Measurements from ENCODE around the gene KITLG. TPM values are rescaled to one million over a fixed set of nuclear protein-coding genes. Genes with fewer than 3 reads are reported as not detected.
"Not testable (repeated sequence)": the region's sequence is repeated elsewhere in the genome, so short reads cannot be mapped to it uniquely, and the experiment has no call there.

The KITLG gene
- total RNA-seq, 1 experiment from 2014 or later = 14.5 TPM

DNA sequence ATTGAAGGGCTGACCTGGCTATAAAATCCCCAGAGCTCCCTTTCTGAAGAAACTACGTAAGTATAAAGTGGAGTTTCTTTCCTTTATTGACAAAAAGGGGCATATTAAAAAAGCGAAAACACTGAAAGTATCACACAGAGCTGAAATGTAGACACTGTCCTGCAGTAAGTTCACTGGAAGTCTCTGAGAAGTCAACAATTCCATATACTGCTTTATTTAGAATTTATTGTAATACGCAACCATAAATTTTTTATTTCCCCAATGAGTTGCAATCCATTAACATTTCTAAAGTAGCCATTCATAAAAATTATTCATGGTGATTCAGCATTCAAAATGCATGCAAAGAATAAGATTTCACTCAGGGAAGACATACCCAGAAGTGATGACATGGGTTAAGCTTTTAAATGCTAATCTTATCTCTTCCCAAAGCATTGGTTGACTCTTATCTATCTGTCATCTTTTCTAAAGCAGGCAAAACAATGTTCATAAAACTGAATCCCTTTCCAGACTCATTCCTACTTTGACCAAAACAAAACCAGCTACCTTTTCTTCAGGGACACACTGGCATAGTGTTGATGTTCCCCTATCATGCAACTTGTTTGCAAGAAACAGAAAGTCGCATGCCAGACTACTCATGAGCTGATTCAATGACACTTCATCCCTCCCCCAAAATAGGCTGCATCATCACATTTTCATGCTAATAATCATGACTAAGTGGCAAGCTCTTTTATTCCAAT is 17.3 kb downstream of the KITLG start:
- H3K36me3 ChIP-seq = no peaks in the 10 kb centered on the region
- no peak overlapping the region for H3K4me3 ChIP-seq
- no peak for DNase-seq
- H3K9me3 ChIP-seq (replicated peaks) = no peaks in the 10 kb centered on the region
- peaks cover 11% of the 10 kb centered on the region; the same call in 1 of the 2 replicates for H3K4me1 ChIP-seq
- no peaks in the 10 kb centered on the region for H3K27me3 ChIP-seq
- no peak overlapping the region for H3K27ac ChIP-seq

DNA sequence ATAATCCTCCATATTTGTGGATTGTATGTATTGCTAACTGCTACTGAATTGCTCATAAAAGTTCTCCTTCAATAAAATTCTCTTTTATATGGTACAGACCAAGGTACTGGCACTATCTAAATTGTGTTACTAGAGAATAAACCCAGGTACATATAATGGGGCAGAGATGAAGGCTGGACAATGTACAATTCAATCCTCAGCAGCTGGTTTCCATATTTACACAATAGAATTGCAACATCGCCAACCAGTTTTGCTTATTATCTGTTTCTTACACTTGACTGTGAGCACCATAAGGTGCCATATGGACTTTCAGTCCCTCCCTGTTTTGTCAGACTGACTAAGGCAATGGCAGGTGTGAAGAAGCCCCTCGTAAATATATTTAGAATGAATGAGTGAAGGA is 18.1 kb downstream of the KITLG start:
- no peak for DNase-seq
- Histone ChIP-seq H3K4me3 (no peak overlapping the region), H3K27me3 (no peaks in the 10 kb centered on the region), H3K9me3 (replicated peaks) (no peaks in the 10 kb centered on the region), H3K4me1 (peaks cover 11% of the 10 kb centered on the region; the same call in 1 of the 2 replicates), H3K27ac (no peak overlapping the region), H3K36me3 (no peaks in the 10 kb centered on the region)

GRCh38 chr12:88559772-88560171 is 20.5 kb downstream of the KITLG start:
- Histone ChIP-seq H3K4me1 (peaks cover 8% of the 10 kb centered on the region), H3K27me3 (no peaks in the 10 kb centered on the region), H3K4me3 (no peak overlapping the region), H3K9me3 (replicated peaks) (no peaks in the 10 kb centered on the region), H3K27ac (no peak overlapping the region), H3K36me3 (no peaks in the 10 kb centered on the region)
- DNase-seq = no peak

DNA sequence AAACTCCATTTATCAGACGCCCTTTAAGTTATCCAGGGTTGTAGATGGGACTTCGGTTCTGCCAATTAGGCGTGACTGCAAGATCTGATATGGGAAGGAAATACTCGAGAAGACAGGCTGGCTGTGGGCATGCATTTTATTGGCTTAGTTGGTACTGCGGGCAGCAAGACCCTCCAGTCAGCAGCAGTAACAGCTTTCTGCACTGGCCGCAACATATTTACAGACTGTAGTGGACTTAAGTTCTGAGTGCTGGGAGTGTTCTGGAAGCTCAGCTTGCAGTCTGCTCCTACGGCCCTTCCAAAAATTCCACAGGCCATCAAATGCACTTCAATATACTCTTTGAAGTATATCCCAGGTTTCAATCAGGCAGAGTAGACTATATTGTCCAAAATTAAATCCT is 21.1 kb downstream of the KITLG start:
- Histone ChIP-seq H3K4me3 (no peak overlapping the region), H3K4me1 (peaks cover 9% of the 10 kb centered on the region), H3K27me3 (no peaks in the 10 kb centered on the region), H3K27ac (no peak overlapping the region), H3K9me3 (replicated peaks) (no peaks in the 10 kb centered on the region), H3K36me3 (no peaks in the 10 kb centered on the region)
- no peak for DNase-seq

- H3K4me1 ChIP-seq = peaks cover 14% of the 10 kb centered on the region
- no peaks in the 10 kb centered on the region for H3K27me3 ChIP-seq
- no peak for DNase-seq
- no peaks in the 10 kb centered on the region for H3K9me3 ChIP-seq (replicated peaks)
- H3K36me3 ChIP-seq = no peaks in the 10 kb centered on the region
- no peak overlapping the region for H3K4me3 ChIP-seq
- no peak overlapping the region for H3K27ac ChIP-seq
Measured at GRCh38 chr12:88558340-88558867, 21.9 kb downstream of the KITLG start.

GRCh38 chr12:88556213-88556774 is 24.0 kb downstream of the KITLG start:
- no peaks in the 10 kb centered on the region for H3K9me3 ChIP-seq (replicated peaks)
- no peak overlapping the region for H3K4me3 ChIP-seq
- no peak for DNase-seq
- no peak overlapping the region for H3K27ac ChIP-seq
- no peaks in the 10 kb centered on the region for H3K36me3 ChIP-seq
- H3K27me3 ChIP-seq = no peaks in the 10 kb centered on the region
- H3K4me1 ChIP-seq = peaks cover 18% of the 10 kb centered on the region

- DNase-seq = peak; percentile 65 to 84
- H3K4me1 ChIP-seq = peaks cover 26% of the 10 kb centered on the region
- H3K27me3 ChIP-seq = no peaks in the 10 kb centered on the region
- H3K27ac ChIP-seq = peak overlapping the region; percentile 7; the same call in 1 of the 2 replicates
- H3K4me3 ChIP-seq = 0 out of 2 replicates have a peak overlapping the region, but pooled peaks have one; percentile 2
- no peaks in the 10 kb centered on the region for H3K36me3 ChIP-seq
- H3K9me3 ChIP-seq (replicated peaks) = no peaks in the 10 kb centered on the region
Measured at GRCh38 chr12:88553941-88554658, 26.2 kb downstream of the KITLG start.

- no peak overlapping the region for H3K4me3 ChIP-seq
- no peaks in the 10 kb centered on the region for H3K36me3 ChIP-seq
- no peaks in the 10 kb centered on the region for H3K27me3 ChIP-seq
- H3K27ac ChIP-seq = no peak overlapping the region
- H3K4me1 ChIP-seq = peaks cover 26% of the 10 kb centered on the region
- no peaks in the 10 kb centered on the region for H3K9me3 ChIP-seq (replicated peaks)
- DNase-seq = no peak
Measured at GRCh38 chr12:88552610-88553079, 27.6 kb downstream of the KITLG start.

- Histone ChIP-seq H3K36me3 (no peaks in the 10 kb centered on the region), H3K27me3 (no peaks in the 10 kb centered on the region), H3K27ac (no peak overlapping the region), H3K4me3 (no peak overlapping the region), H3K9me3 (replicated peaks) (no peaks in the 10 kb centered on the region), H3K4me1 (peaks cover 26% of the 10 kb centered on the region)
- peak in 1 of 2 experiments; percentile 29 for DNase-seq
Measured at GRCh38 chr12:88549929-88550328, 30.3 kb downstream of the KITLG start.

DNA sequence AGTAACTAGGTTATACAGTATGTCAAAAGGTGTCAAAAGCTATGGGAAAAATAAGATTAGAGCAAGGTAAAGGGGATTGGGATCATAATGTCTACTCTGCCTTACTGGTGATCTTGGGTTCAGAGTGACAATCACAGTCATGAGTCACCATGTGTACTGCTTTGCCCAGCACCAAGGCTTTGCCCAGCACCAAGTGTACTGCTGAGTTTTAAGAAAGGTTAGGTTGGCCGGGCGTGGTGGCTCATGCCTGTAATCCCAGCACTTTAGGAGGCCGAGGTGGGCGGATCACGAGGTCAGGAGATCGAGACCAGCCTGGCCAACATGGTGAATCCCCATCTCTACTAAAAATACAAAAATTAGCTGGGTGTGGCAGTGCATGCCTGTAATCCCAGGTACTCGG is 32.3 kb downstream of the KITLG start:
- H3K4me3 ChIP-seq; H3K27me3 ChIP-seq; DNase-seq; H3K4me1 ChIP-seq; H3K36me3 ChIP-seq; H3K27ac ChIP-seq; H3K9me3 ChIP-seq (replicated peaks): not testable (repeated sequence)

- peaks cover 7% of the 10 kb centered on the region for H3K4me1 ChIP-seq
- H3K9me3 ChIP-seq (replicated peaks) = no peaks in the 10 kb centered on the region
- H3K27me3 ChIP-seq = no peaks in the 10 kb centered on the region
- DNase-seq = no peak
- peaks cover 2% of the 10 kb centered on the region for H3K36me3 ChIP-seq
- H3K4me3 ChIP-seq = no peak overlapping the region
- H3K27ac ChIP-seq = no peak overlapping the region
Measured at GRCh38 chr12:88546853-88547252, 33.4 kb downstream of the KITLG start.

- Histone ChIP-seq H3K4me3 (no peak overlapping the region), H3K4me1 (peaks cover 7% of the 10 kb centered on the region), H3K9me3 (replicated peaks) (no peaks in the 10 kb centered on the region), H3K27ac (no peak overlapping the region), H3K36me3 (peaks cover 2% of the 10 kb centered on the region), H3K27me3 (no peaks in the 10 kb centered on the region)
- no peak for DNase-seq
Measured at GRCh38 chr12:88546226-88546625, 34.0 kb downstream of the KITLG start.

DNA sequence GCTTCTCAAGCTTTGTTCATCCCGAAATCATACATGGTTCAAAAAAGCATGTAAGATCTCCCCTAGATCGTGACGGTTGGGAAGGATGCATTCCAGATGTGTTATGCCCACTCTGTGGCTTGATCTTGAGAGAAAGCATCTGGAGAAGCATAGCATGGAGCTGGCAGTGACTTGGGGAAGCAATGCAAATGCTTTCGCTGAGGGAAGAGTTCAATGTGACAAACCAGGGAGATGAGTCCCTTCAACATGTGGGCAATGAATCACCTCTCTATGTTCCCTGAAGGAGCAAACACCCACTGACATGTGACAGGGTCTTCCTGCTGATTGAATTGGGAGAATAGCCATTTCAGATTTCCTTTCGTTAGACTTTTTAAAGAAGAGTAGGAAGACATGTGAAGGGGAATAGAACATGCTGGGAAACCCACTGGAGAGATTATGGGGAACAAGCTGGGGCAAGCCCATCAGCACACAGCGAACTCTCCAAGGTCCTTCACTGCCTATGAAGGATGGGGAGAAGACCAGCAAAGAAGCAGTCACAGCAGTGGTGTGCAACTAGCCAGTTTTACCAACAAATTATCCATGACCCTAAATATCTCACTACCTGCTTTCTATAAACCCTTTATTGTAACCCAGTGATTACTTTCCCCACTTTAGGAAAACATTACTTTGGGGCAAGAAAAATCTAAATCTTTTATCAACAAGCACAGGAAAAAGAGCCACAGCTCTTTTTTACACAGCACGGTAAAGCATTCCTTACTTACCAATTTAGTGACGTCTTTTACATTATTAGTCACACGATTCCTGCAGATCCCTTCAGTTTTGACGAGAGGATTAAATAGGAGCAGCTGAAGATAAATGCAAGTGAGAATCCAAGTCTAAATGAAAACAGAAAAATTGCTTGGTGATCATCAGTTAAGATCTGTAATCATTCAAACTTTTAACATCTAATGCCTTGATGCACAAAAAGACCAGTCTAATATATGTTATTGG is 35.0 kb downstream of the KITLG start:
- Histone ChIP-seq H3K4me1 (peaks cover 7% of the 10 kb centered on the region), H3K36me3 (peaks cover 2% of the 10 kb centered on the region), H3K9me3 (replicated peaks) (no peaks in the 10 kb centered on the region), H3K27ac (no peak overlapping the region), H3K4me3 (no peak overlapping the region), H3K27me3 (no peaks in the 10 kb centered on the region)
- DNase-seq = no peak

DNA sequence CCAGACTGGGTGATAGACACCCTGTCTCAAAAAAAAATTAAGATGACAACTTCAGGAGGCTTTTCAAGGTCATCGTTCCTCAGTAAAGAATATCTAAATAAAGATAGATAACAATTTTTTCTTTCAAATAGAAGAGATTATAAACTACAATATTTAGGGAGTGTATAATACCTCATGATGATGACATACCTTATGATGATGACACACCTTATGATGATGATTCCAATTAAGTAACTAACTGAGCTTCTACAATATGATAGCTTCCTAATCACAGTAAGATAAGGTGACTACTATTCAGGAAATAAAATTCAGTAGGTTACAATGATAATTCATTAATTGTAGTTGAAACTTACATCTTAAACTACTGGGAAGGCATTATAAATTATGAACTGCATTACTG is 40.4 kb downstream of the KITLG start:
- no peak overlapping the region for H3K27ac ChIP-seq
- H3K36me3 ChIP-seq = peaks cover 2% of the 10 kb centered on the region
- H3K4me3 ChIP-seq = no peak overlapping the region
- H3K4me1 ChIP-seq = no peaks in the 10 kb centered on the region
- no peaks in the 10 kb centered on the region for H3K27me3 ChIP-seq
- H3K9me3 ChIP-seq (replicated peaks) = no peaks in the 10 kb centered on the region
- no peak for DNase-seq

Data from SJCRH30 (cell line).